ENCODE measurements around the gene CIDEA.

CIDEA gene

DNA sequence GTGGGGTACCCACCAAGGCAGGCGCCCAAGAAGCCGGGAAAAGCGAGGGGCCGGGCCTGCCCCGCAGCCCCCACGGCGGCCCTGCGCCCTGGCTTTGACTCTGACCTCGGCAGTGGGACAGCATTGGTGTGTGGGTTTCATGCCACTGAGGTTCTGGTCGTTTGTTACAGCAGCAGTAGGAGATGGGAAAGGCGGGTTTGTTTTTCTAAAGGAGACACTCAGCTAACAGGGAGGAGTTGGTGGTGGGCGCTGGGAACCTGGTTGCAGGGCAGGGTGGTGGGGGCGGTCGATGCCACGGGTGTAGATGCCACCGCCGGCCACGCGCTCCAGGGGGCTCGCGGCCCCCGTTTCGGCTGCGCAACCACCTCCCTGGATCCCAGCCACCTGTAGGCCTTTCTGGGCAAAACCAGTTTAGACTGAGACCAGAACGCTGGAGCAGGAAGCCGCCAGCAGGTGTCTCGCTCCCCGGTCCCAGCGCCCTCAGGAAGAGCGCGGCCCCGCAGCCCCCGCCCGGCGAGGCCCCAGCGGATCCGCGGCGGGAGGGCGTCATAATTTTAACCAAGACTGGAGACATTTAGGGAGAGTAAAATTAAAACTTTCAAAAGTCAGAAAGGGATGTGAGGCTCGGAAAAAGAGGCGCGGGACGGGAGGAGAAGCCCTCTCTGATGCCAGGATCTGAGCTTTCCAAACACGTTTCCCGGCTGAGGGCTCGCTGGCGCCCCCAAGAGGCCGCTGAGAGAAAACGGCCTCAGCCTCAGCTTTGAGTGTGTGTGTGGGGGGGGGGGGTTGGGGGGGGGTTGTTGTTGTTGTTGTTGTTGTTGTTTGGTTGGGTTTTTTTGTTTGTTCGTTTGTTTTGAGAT, 17.4 kb downstream of the CIDEA start:
- DNase-seq (ENCODE audit: low spot score) (peak; percentile 60), FAIRE-seq (no peak)

DNA sequence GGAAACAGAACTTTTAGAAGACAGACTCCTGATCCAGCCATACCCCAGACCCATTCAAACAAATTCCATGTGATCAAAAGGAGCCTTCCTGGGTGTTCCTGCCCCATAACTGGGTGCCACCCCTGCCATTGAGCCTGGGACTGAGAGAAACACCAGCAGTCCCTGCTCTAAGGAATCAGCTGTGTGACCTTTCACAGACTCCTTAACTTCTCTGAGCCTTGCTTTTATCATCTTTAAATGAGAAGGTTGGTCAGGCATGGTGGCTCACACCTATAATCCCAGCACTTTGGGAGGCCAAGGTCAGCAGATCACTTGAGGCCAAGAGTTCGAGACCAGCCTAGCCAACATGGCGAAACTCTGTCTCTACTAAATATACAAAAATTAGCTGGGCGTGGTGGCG, 20.6 kb downstream of the CIDEA start:
- DNase-seq (ENCODE audit: low spot score) (no peak), FAIRE-seq (no peak)

DNA sequence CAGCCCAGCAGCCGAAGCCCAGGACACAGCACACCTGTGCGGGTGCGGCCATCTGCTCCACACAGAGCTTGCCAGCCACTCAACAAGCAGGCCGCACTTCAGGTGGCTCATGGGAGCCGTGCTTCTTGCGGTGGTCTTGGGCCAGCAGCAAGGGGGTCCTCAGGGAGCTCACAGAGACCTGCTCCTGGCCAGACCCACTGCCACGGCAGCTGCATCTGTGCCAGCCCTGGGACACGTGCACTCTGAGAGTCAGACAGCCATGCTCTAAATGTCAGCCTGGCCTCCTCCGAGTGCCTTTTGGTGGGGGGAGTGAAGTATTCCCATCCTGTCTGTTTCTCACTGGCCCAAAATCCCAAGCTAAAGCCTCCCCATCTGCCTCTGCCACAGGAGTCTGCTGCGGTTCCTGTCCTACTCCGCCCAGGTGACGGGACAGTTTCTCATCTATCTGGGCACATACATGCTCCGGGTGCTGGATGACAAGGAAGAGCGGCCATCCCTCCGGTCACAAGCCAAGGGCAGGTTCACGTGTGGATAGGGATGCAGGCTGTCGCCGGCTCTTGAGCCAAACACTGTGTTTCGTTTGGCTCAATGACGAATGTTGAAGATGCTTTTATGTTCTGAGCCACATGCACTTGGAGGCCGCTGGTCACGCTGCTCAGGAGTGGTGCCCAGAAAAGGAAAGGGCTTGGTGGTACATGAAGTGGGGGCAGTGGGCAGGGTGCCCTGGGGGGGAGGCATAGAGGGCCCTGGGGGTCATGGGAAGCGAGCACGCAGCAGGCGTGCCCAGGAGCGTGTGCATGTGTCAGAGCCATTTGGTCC, 22.8 kb downstream of the CIDEA start:
- DNase-seq (ENCODE audit: low spot score) (no peak), FAIRE-seq (no peak)

DNA sequence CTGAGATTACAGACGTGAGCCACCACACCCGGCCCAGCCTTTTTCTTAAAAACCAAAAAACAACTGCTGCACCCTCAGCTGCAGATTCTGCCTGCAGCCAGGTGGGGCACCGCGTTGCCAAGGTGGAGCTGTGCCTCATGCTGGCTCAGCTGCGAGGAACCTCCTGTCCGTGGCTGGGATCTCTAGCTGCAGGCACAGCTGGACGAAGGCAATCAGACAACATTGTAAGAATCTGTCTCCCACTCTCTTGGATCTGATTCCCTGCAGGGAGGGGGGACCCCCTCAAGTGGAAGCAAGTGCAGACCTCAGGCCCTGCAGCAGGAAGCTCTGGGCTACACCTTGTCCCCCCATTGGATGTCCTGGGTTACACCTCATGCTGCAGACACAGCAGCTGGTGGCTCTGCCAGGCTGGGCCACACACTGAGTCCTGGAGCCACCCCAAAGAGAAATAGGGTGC, 24.1 kb downstream of the CIDEA start:
- FAIRE-seq (no peak), DNase-seq (ENCODE audit: low spot score) (no peak)

DNA sequence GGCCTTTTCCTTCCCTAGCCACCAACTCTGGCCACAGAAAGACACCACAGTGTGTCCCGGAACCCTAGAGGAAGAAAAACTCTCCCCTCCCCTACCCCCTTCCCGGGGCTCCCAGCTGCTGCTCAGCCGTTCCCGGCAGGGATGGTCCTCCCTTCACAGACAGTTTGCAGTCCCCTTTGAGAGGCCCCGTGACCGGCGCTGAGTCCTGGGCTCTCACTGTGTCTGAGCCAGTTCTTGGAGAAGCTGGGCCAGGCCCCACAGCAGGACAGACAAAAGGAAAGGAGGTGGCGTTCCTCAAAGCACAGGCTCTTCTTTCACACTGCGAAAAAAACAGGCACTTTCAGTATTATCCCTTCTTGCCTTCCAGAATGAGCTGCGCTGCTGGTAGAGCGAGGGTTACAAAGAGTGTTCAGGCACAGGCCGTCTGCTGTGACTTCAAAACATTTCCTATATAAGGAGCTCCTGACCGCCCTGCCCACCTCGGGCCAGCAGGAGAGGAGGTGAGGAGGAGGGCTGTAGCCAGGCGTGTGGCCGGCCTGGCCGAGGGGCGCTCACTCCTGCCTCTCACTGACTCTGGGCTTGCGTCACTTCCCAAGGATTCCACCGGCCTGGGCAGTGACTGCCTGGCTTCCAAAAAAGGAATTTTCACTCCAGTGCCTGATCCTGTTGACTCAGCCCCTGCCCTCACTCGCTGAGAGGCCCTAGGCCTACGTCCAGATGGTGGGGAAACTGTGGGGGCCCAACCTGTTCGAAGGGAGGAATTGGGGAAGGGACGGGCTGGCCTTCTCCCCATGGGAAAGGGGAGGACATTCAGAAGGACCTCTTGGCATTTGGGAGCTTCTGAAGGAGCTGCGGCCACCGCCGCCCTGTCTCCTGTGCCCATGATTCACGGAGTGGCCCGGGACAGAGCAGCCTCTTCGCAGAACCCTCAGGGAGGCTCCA, 24.9 kb downstream of the CIDEA start:
- no peak for FAIRE-seq

DNA sequence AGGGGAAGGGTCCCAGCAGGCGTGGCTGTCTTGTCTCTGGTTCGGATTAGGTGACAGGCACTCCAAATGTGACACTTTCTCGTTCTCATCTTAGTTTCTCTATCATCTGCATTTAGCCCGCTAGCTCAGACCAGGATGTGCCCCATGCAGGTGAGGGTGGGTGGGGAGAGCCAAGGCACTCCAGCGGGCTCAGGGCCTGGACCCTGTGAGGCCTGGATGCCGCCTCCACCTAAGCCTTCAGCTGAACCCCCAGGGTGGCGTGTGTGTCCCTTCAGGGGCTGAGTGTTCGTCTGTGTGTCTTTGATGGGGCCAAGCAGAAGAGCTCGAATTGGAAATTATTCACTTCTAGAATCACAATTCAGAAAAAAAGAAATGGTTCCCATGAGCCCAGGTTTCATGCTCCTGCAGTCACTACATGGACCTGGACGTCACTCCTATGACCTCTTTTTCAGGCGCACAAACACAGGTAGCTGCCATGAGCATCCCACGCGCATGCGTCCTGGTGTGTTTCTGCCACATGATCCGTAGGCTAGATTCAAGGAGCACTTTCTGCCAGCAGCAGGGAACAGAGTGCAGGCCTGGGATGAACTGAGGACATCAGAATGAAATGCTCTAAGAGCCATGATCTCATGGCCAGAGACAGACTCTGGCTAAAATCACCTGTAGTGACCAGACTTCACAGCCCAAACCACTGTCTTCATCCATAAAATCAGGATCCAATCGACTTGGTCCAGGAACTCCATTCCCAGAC, 25.8 kb downstream of the CIDEA start:
- no peak for FAIRE-seq
- DNase-seq (ENCODE audit: low spot score): no peak

More for the DNA sequence above, 24.9 kb downstream of the CIDEA start:
- peak; percentile 4 for DNase-seq (ENCODE audit: low spot score)

DNA sequence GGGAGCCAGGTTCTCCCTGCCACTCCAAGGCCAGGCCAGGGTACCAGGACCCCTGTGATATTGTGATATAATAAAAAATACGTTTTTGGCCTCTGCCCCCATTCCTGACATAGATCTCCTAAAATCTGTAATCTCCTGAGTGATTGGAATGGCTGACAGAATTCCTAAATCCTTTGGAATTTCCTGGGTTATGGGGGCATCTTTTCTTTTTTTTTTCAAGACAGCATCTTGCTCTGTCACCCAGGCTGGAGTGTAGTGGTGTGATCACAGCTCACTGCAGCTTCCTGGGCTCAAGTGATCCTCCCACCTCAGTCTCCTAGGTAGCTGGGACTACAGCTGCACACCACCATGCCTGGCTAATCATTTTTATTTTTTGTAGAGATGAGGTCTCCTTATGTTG, 27.7 kb downstream of the CIDEA start:
- FAIRE-seq: no peak

DNA sequence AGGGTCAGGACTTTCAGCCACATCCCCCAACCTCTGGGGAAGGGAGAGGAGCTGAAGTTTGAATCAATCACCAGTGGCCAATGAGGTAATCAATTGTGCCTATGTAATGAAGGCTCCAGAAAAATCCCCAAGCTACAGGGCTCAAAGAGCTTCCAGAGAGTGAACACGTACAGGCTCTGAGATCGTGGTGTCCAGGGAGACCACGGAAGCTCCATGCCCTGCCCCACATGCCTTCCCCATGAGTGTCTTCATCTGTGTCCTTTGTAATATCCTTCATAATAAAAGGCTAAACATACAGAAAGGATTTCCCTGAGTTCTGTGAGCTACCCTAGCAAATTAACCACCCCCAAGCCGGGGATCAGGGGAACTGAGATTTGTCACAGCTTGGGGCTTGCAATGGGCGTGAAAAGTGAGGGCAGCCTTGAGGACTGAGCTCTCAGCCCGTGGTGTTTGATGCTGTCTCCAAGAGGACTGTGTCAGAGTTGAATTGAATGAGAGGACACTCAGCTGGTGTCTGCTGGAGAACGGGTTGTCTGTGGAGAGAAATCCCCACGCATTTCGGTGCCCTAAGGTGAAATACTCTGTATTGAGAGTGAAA, 28.4 kb downstream of the CIDEA start:
- FAIRE-seq: no peak
- peak; percentile 20 for DNase-seq (ENCODE audit: low spot score)

More for the DNA sequence above, 27.7 kb downstream of the CIDEA start:
- no peak for DNase-seq (ENCODE audit: low spot score)

DNA sequence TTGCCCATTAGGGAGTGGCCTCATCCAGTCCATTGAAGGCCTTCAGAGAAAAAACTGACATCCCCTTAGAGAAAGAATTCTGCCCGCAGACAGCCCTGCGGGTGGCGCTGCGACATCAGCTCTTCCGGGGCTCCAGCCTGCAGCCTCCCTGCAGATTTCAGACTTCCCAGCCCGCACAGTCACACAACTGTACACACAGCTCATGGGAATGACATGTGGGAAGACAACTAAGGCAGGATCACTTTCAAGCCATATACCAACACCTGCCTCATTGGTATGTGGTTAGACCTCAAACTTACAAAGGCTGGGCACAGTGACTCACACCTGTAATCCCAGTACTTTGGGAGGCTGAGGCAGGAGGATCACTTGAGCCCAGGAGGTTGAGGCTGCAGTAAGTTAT, 29.1 kb downstream of the CIDEA start:
- FAIRE-seq: no peak
- DNase-seq (ENCODE audit: low spot score): peak; percentile 34

DNA sequence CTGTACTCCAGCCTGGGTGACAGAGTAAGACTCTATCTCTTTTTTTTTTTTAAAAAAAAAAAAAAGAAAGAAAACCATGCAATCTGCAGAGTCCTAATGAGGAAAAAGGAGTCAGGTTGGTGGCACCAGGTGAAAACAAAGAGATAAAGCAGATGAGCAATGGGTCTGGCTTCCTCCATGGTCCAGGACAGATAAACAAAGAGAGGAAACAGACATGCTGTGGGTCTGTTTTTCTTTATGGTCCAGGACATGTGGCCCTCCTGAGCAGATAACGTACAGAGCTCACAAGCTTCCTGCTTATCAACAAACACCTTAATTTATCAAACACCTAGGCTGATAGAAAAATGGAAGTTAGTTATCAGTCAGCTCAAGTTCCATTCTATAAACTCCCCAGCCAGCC, 29.5 kb downstream of the CIDEA start:
- FAIRE-seq (no peak), DNase-seq (ENCODE audit: low spot score) (no peak)

DNA sequence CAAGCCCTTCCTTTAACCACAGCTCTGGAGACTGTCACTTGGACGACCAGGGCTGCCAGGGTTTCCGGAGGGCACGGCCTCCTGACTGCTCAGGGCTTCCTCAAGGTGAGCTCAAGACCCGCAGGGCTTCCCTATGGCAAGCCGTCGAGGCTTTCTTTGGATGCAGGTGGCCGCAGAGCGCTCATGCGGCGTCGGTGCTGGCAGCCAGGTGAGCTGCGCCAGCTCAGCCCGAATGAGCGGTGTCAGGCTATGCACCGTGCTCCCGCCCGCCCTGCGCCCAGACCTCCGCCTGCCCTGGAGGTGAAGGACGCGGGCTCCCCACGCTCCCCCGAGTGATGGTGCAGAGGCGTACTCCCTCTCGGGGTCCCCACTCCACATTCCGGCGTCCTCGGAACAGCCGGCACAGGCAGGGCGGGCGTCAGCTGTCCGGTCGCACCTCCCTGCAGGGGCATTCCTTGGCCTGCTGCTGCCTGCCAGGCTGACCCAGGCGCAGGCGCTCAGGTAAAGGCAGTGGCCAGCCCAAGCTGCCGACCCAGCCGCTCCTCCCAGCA, 33.0 kb downstream of the CIDEA start:
- DNase-seq (ENCODE audit: low spot score) (no peak), FAIRE-seq (no peak)

DNA sequence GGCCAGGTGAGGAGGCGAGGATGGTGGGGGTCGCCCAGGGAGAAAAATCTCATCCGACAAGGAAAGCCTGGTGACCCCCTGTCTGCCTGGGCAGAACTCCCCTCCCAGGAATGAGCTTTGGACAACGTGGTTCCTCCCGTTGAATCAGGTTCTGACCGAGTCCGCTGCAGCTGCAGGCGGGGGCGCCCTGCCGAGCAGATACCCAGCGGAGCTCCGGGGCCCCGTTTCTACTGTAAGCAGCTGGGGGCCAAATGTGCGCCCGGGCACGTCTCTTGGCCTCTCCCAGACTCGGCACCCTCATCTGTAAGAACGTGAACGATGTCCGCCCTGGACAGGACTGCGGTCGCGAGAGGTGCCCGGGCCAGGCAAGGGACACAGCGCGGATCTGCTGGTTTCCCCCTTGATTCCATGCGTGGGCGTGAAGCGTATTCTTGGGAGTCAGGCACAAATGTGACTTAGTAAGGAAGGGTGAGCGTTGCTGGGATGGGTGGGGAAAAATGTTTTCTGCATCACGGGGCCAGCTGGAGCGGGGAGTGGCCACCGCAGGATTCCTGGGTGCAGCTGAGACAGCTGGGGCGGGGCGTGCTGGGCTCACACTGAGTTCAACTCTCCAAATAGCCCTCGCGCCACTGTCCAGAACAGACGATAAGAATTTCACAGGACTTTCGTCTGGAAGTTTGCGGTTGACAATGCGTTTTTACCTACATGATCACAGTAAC, 33.7 kb downstream of the CIDEA start:
- peak; percentile 15 for DNase-seq (ENCODE audit: low spot score)

DNA sequence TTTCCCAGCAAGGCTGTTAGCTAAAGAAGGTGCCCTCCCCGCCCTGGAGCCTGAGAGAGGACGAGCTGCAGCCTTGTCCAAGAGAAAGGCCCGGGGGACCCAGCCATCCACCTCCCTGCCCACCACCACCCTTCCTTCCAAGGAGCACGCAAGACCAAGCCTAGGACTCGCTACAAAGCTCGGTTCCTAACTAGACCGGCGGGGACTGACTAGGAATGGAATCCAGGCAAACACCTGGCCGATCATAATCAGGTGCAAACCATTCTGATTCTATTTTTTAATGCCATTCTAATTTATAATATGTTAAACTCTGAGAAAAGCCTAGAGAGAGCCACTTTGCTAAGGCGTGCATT, 34.2 kb downstream of the CIDEA start:
- FAIRE-seq (no peak), DNase-seq (ENCODE audit: low spot score) (no peak)

More for the DNA sequence above, 33.7 kb downstream of the CIDEA start:
- FAIRE-seq: no peak

DNA sequence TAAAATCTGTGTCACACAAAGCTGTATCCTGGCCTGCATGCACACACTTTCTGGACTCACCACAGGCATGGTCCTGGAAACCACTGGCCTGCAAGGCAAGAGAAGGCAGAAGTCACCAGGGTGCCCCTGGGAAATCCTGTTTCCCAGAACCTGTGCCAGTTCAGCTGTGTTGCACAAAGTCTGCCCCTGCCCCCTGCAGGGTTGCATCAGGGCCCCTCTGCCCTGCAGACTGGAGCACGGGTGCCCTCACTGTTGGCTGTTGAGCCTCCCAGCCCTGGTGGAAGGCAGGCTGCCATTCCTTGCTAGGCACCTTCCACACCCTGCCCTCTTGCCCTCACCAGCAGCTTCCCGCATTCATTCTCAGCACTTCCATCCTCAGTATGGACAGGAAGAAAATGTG, 35.9 kb downstream of the CIDEA start:
- FAIRE-seq: no peak
- DNase-seq (ENCODE audit: low spot score): no peak

DNA sequence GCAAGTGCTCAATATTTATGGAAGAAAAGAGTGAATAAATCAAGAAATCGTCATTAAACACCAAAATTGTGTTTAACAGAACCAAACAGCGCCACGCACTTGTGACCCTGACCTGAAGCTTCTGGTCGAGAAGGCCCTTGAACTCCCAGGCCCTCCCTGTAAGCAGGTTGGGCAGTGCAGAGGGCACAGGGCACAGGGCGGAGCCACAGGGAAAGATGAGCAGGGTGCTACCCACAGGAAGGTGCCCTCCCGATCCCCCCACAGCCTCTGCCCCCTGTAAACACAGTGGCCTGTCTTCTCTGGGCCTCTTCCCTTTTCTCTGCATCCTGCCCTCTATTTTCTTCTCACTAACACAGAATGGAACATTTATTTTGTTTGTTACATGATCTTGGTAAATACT, 37.0 kb downstream of the CIDEA start:
- FAIRE-seq (no peak), DNase-seq (ENCODE audit: low spot score) (no peak)

DNA sequence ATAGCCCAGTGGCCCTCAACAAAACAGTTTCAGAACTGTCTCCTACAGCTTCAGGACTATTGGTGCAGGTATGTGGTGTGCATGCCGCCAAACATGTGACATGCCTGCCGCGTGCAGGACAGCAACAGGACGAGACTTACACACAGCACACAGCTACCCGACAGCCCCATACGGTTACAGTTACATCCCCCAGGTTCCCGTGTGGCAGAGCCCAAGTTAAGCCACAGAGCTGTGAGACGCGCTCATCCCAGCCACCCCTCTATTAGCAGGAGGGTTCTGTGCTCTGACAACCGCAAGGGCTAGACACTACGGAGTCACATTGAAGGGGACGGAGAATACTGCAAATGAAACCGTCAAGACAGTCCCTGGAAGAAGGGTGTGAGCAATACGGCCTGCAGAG, 37.5 kb downstream of the CIDEA start:
- FAIRE-seq (no peak), DNase-seq (ENCODE audit: low spot score) (no peak)

DNA sequence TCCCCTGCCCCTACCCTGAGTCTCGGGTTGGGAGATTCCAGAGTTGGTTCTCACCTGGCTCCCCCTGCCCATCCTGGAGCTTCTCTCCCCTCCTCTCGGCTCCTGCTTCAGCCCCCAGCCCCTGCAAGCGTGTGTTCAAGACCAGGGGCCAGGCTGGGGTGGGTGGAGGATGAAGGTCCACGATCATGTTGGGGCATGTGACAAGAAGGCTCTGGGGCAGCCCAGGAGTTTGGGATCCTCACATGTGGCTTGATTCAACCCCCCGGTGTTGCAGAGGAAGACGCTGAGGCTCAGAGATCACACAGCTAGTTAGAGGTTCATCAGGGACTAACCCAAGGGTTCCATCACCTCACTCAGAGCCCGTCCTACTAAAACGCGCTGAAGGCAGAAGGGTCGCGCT, 39.7 kb downstream of the CIDEA start:
- no peak for FAIRE-seq
- DNase-seq (ENCODE audit: low spot score): no peak

DNA sequence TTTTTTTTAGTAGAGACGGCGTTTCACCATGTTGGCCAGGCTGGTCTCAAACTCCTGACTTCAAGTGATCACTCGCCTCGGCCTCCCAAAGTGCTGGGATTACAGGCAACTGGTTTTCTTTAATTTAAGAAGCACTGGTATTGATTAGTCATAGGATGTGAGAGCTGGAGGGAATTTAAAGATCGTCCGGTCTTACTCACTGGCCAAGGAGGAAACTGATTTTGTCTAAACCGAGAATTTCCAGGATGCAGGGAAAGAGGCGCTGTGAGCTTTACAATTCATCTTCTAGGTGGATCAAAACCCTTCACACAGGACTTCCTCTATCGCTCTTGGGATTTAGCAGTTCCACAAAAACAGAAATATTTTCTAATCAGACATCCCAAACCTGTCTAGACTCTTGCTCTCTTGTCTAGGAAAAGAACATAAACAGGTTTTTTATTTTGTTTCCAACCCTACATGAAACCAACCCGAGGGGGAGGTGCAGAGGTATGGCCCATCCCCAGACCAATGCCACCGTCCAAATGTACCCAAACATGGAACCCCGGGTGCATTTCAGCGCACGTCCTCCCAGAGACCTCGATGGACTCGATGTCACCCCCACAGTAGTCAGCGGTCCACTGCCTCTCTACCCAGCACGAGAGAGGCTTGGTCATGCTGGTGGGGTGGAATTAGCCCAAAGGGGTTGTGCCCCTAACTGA, 41.4 kb downstream of the CIDEA start:
- FAIRE-seq: no peak
- DNase-seq (ENCODE audit: low spot score): no peak

DNA sequence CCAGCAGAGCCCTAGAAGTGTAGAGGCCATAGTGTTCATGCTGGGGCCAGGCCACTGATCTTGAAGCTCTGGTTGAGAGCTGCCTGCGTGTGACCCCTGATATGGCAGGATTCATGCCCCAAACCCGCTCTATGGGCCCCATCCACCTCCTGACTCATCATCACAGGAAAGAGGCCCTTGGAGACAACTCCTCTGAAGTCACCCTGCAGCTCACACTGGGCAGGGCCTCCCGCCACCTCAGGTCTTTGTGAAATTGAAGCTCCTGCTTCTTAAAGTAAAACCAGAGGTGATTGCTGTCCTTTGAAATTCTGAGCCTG, 41.9 kb downstream of the CIDEA start:
- DNase-seq (ENCODE audit: low spot score) (no peak), FAIRE-seq (no peak)
